Neural crest cell (in vitro differentiated cells): Measurements from ENCODE around the gene TCF15. TPM values are rescaled to one million over a fixed set of nuclear protein-coding genes. Genes with fewer than 3 reads are reported as not detected.

Source experiments
- DNase-seq: peaks from one replicate; pipeline ENCODE4 v3.0.0; 2021; ENCODE audit warnings: low read depth, mixed read lengths, low spot score
- H3K27ac Mint-ChIP-seq: one replicate; pipeline ENCODE4 v1.8.0; 2021; ENCODE audit warnings: mild to moderate bottlenecking, mixed read lengths; ENCODE audit not compliant: unreplicated experiment
- H3K27me3 Mint-ChIP-seq: 2 replicates; pipeline ENCODE4 v1.8.0; 2021; ENCODE audit warnings: low read depth, mild to moderate bottlenecking, mixed read lengths
- H3K36me3 Mint-ChIP-seq: 2 replicates; pipeline ENCODE4 v1.8.0; 2021; ENCODE audit warnings: low read depth, mild to moderate bottlenecking, mixed read lengths
- H3K4me1 Mint-ChIP-seq: 2 replicates; pipeline ENCODE4 v1.8.0; 2021; ENCODE audit warnings: mixed read lengths
- H3K4me3 Mint-ChIP-seq: one replicate; pipeline ENCODE4 v1.8.0; 2021; ENCODE audit warnings: mild to moderate bottlenecking, mixed read lengths
- H3K9me3 Mint-ChIP-seq: 2 replicates; pipeline ENCODE4 v1.8.0; 2021; ENCODE audit warnings: mixed read lengths
- CTCF ChIP-seq: fragments of 200-600 bp; sonication (generic); conservative IDR thresholded peaks from 2 replicates; pipeline ENCODE4 v1.5.0; 2021; ENCODE audit warnings: antibody characterized with exemption, mild to moderate bottlenecking
- total RNA-seq: library from RNA; stranded (reverse); gene quantifications from 2 replicates; pipeline ENCODE4 v1.2.1, GENCODE V29; 2021

TCF15 gene
- total RNA-seq, 1 donor from 2014 or later, result 0.61 TPM

- H3K36me3 Mint-ChIP-seq, result no peaks in the 10 kb centered on the region
- H3K4me3 Mint-ChIP-seq, result no peak overlapping the region
- no peaks in the 10 kb centered on the region for H3K9me3 Mint-ChIP-seq
- no peak overlapping the region for H3K27ac Mint-ChIP-seq
- DNase-seq, result no peak
- no peak for TF ChIP-seq CTCF
- H3K27me3 Mint-ChIP-seq, result peaks cover 64% of the 10 kb centered on the region
- peaks cover 10% of the 10 kb centered on the region for H3K4me1 Mint-ChIP-seq
These were observed 36.5 kb downstream of the TCF15 start for GRCh38 chr20:573414-574296.

- DNase-seq, result no peak
- TF ChIP-seq CTCF, result no peak
- peaks cover 63% of the 10 kb centered on the region for H3K27me3 Mint-ChIP-seq
- no peaks in the 10 kb centered on the region for H3K9me3 Mint-ChIP-seq
- H3K27ac Mint-ChIP-seq, result no peak overlapping the region
- H3K4me3 Mint-ChIP-seq, result no peak overlapping the region
- H3K36me3 Mint-ChIP-seq, result no peaks in the 10 kb centered on the region
- H3K4me1 Mint-ChIP-seq, result peaks cover 10% of the 10 kb centered on the region
These were observed 37.4 kb downstream of the TCF15 start for GRCh38 chr20:572727-573126.

- Mint-ChIP-seq H3K27me3 (peaks cover 67% of the 10 kb centered on the region), H3K36me3 (no peaks in the 10 kb centered on the region), H3K4me3 (no peak overlapping the region), H3K4me1 (peaks cover 10% of the 10 kb centered on the region), H3K27ac (no peak overlapping the region), H3K9me3 (no peaks in the 10 kb centered on the region)
- DNase-seq, result no peak
- TF ChIP-seq CTCF, result no peak
These were observed 38.2 kb downstream of the TCF15 start for GRCh38 chr20:571754-572441.

GRCh38 chr20:568673-569415 lies 41.3 kb downstream of the TCF15 start:
- no peak for TF ChIP-seq CTCF
- H3K27ac Mint-ChIP-seq, result no peak overlapping the region
- peaks cover 10% of the 10 kb centered on the region for H3K4me1 Mint-ChIP-seq
- no peak overlapping the region for H3K4me3 Mint-ChIP-seq
- H3K36me3 Mint-ChIP-seq, result no peaks in the 10 kb centered on the region
- H3K27me3 Mint-ChIP-seq, result peaks cover 46% of the 10 kb centered on the region
- DNase-seq, result no peak
- no peaks in the 10 kb centered on the region for H3K9me3 Mint-ChIP-seq

GRCh38 chr20:568097-568652 lies 41.9 kb downstream of the TCF15 start:
- Mint-ChIP-seq H3K4me3 (no peak overlapping the region), H3K27me3 (peaks cover 40% of the 10 kb centered on the region), H3K27ac (no peak overlapping the region), H3K36me3 (no peaks in the 10 kb centered on the region), H3K4me1 (peaks cover 13% of the 10 kb centered on the region), H3K9me3 (no peaks in the 10 kb centered on the region)
- no peak for TF ChIP-seq CTCF
- DNase-seq, result no peak
